Peyer's patch (tissue), 4 donors: ENCODE measurements around the gene CFAP97. TPM values are rescaled to one million over a fixed set of nuclear protein-coding genes. Genes with fewer than 3 reads are reported as not detected.
"Not testable (repeated sequence)": the region's sequence is repeated elsewhere in the genome, so short reads cannot be mapped to it uniquely, and the experiment has no call there.

ENCODE experiments used
- DNase-seq, 3 donors: peaks; one replicate each; pipeline ENCODE4 v3.0.0-alpha.2; 2017 to 2019
- H3K27ac ChIP-seq, 4 donors: fragments of 200-600 bp; sonication (generic); one replicate each; pipeline ENCODE4 v1.5.1; 2016 to 2019
- H3K27me3 ChIP-seq, 2 donors: fragments of 200-600 bp; sonication (generic); one replicate each; pipeline ENCODE4 v1.5.1; 2019
- H3K36me3 ChIP-seq, 3 donors: fragments of 200-600 bp; sonication (generic); one replicate each; pipeline ENCODE4 v1.5.1; 2016 to 2019
- H3K4me1 ChIP-seq, 4 donors: fragments of 200-600 bp; sonication (generic); one replicate each; pipeline ENCODE4 v1.5.1; 2016 to 2019
- H3K4me3 ChIP-seq, 4 donors: fragments of 200-600 bp; sonication (generic); 1 replicate in 3 of 4; 2 replicates in 1 of 4; pipeline ENCODE4 v1.5.1; 2016 to 2019; ENCODE audit warnings: mild to moderate bottlenecking in 1 of 4
- H3K9me3 ChIP-seq, 4 donors: fragments of 200-600 bp; sonication (generic); one replicate each; pipeline ENCODE4 v1.5.1; 2016 to 2019; ENCODE audit warnings: mild to moderate bottlenecking in 1 of 4
- POLR2A ChIP-seq, 2 donors: fragments of 450-650 bp; IDR thresholded peaks; one replicate each; pipeline ENCODE4 v1.5.1; 2017; ENCODE audit warnings: antibody characterized with exemption in 2 of 2, mild to moderate bottlenecking in 2 of 2, moderate library complexity in 2 of 2
- total RNA-seq, 4 donors: library from RNA; depleted of rRNA; stranded (reverse); fragments of >200 nt; gene quantifications; one replicate each; pipeline ENCODE4 v1.1.0, GENCODE V29; 2016
- TF ChIP-seq, protein P1 (sequence below), 6 experiments: fragments of 450-650 bp in 4 of 6; fragments of 200-600 bp in 2 of 6; sonication (generic) in 1 of 6; IDR thresholded peaks; one replicate each; pipeline ENCODE4 v1.5.1; 2017 to 2019; ENCODE audit warnings: antibody characterized with exemption in 6 of 6, mild to moderate bottlenecking in 3 of 6, moderate library complexity in 1 of 6

Gene CFAP97
- total RNA-seq, 4 donors from 2014 or later, result 10.9 to 32.2 (median 12.7) TPM

DNA sequence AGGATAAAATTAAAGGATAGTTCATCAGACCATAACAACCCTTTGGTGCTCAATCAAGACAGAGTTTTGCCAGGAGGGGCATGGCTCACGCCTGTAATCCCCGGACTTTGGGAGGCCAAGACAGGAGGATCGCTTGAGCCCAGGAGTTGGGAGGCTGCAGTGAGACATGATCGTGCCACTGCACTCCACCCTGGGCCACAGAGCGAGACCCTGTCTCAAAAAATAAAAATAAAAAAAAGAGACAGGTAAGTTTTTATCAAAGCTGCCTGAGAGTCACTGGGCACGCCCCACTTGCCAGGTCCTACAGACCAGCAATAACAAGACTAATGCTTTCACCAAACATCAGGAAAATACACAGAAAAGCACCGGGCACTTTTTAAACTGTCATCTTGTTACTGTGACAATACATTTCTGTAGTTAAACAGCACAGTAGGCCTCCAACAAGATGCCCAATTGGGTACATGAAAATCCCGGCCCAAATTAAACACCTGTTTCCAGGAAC is 765 bp downstream of the CFAP97 start:
- peak overlapping the region; percentile 65 to 93 (median 79) for H3K4me3 ChIP-seq
- no peaks in the 10 kb centered on the region for H3K36me3 ChIP-seq
- H3K27me3 ChIP-seq, result no peaks in the 10 kb centered on the region
- peaks cover 0 to 24% (median 4%) of the 10 kb centered on the region in 4 donors for H3K4me1 ChIP-seq
- H3K9me3 ChIP-seq, result no peaks in the 10 kb centered on the region
- TF ChIP-seq, protein P1, sequence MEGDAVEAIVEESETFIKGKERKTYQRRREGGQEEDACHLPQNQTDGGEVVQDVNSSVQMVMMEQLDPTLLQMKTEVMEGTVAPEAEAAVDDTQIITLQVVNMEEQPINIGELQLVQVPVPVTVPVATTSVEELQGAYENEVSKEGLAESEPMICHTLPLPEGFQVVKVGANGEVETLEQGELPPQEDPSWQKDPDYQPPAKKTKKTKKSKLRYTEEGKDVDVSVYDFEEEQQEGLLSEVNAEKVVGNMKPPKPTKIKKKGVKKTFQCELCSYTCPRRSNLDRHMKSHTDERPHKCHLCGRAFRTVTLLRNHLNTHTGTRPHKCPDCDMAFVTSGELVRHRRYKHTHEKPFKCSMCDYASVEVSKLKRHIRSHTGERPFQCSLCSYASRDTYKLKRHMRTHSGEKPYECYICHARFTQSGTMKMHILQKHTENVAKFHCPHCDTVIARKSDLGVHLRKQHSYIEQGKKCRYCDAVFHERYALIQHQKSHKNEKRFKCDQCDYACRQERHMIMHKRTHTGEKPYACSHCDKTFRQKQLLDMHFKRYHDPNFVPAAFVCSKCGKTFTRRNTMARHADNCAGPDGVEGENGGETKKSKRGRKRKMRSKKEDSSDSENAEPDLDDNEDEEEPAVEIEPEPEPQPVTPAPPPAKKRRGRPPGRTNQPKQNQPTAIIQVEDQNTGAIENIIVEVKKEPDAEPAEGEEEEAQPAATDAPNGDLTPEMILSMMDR (IDR thresholded peaks at IDR 0.05), result no peak
- TF ChIP-seq POLR2A (IDR thresholded peaks at IDR 0.05), result no peak
- peak in 1 of 3 donors; percentile 42 for DNase-seq
- H3K27ac ChIP-seq, result peak overlapping the region; percentile 89 to 97 (median 94)

DNA sequence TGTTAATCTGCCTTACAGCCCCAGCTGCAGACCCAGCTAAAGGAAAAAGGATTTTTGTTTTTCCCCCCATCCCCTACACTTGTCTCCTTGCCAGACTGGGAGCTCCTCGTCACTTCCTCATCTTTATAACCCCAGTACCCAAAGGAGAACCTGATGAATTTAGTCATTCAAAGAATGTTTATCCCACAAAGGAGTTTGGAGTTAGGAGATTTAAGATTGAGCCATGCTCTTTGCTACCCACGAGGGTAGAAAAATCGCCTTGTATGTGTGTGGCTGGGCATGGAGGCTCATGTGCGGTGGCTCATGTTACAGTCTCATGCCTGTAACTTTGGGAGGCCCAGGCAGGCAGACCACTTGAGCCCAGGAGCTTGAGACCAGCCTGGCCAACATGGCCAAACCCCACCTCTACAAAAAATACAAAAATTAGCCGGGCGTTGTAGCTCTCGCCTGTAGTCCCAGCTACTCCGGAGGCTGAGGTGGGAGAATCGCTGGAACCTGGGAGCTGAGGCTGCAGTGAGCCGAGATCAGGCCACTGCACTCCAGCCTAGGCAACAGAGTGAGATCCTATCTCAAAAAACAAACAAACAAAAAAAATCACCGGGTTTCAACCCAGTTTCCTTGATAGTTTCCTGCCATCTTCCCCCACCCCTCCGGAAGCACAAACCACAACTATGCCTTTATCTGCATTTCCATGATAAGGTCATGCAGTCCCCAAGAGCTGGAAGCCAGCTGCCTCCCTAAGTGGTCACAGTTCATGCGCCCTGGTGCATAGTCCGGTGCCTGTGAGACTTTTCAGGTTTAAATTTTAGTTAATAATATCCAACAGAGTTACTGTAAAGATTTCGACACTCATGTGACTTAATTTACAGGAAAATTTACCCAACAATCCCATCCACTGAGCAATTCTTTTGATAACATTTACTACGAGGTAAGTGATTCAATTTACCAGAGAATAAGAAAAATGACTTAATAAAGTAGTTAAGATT is 1.5 kb downstream of the CFAP97 start:
- Histone ChIP-seq H3K27me3 (no peaks in the 10 kb centered on the region), H3K36me3 (no peaks in the 10 kb centered on the region), H3K4me3 (no peak overlapping the region), H3K27ac (peak overlapping the region in 3 of 4 donors; percentile 89 to 97 (median 94)), H3K9me3 (no peaks in the 10 kb centered on the region), H3K4me1 (peaks cover 0 to 24% (median 4%) of the 10 kb centered on the region in 4 donors)
- TF ChIP-seq, protein P1 (IDR thresholded peaks at IDR 0.05), result no peak
- TF ChIP-seq POLR2A (IDR thresholded peaks at IDR 0.05), result no peak
- DNase-seq, result peak in 1 of 3 donors; percentile 37

DNA sequence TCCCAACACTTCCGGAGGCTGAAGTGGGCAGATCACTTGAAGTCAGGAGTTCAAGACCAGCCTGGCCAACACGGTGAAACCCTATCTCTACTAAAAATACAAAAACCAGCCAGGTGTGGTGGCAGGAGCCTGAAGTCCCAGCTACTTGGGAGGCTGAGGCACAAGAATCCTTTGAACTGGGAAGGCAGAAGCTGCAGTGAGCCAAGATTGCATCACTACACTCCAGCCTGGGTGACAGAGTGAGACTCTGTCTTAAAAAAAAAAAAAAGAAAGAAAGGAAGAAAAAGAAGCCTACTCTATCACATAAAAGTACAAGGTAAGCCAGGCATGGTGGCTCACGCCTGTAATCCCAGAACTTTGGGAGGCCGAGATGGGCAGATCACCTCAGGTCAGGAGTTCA is 5.6 kb downstream of the CFAP97 start:
- DNase-seq, H3K27me3 ChIP-seq, H3K27ac ChIP-seq, H3K36me3 ChIP-seq, H3K9me3 ChIP-seq, H3K4me3 ChIP-seq: not testable (repeated sequence)
- H3K4me1 ChIP-seq, result peaks cover 0 to 12% (median 2%) of the 10 kb centered on the region in 4 donors

DNA sequence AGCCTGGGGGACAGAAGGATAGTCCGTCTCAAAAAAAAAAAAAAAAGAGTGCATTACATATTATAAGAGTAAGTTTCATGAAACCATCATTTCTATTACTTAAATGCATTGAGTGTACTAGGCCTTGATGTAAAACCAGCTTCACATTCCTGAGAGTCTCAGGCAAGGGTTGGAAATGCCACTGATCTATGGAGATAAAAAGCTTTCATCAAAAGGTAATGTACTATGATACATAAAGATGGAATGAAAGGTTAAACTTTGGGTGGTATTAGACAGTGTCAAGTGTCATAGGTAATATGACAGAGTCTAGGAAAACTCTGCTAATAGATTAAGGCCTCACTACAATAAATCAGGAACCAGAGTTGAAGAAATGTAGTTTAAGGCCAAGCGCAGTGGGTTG is 7.4 kb downstream of the CFAP97 start:
- Histone ChIP-seq H3K27ac (no peak overlapping the region), H3K4me3 (no peak overlapping the region), H3K36me3 (no peaks in the 10 kb centered on the region), H3K27me3 (no peaks in the 10 kb centered on the region), H3K4me1 (peaks cover 0 to under 1% (median 0%) of the 10 kb centered on the region in 4 donors), H3K9me3 (no peaks in the 10 kb centered on the region)
- no peak for TF ChIP-seq POLR2A (IDR thresholded peaks at IDR 0.05)
- TF ChIP-seq, protein P1 (IDR thresholded peaks at IDR 0.05), result no peak
- no peak for DNase-seq

DNA sequence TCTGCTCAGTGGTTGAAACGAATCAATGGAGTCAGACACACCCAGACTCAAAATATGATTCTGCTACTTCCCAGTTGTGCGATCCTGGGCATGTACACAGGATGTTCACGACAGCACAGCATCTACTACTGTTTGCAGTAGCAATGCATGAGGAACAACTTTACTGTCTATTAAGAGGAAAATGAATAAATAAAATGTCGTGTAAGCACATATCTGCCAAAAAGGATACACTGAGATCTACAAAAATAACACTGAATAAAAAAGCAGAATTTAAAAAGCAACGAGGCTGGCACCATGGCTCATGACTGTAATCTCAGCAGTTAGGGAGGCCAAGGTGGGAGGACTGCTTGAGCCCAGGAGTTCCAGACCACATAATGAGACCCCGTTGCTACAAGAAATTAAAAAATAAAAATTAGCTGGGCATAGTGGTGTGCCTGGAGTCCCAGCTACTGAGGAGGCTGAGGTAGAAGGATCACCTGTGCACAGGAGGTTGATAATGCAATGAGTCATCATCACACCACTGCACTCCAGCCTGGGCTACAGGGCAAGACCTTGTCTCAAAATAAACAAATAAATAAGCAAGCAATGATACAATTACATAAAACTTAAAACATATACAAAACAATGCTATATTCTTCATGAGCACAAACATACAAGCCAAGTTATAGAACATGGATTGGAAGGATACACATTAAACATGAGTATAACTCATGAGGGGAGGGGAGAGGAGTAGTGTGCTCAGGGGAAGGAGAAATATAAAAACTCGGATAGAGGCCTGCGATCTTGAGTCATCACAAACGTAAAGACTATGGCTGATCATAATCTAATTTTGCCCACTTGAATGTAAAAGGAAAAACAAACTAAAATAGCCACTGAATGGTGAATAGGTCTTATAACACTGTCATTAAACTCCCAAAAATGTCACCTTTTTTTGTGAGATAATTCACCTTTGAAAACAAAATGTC is 8.6 kb downstream of the CFAP97 start:
- Histone ChIP-seq H3K4me3 (no peak overlapping the region), H3K27ac (no peak overlapping the region), H3K4me1 (no peaks in the 10 kb centered on the region), H3K36me3 (peaks cover 0 to 8% (median 0%) of the 10 kb centered on the region in 3 donors), H3K9me3 (no peaks in the 10 kb centered on the region), H3K27me3 (no peaks in the 10 kb centered on the region)
- no peak for TF ChIP-seq POLR2A (IDR thresholded peaks at IDR 0.05)
- TF ChIP-seq, protein P1 (IDR thresholded peaks at IDR 0.05), result no peak
- DNase-seq, result no peak
